Muscle layer of duodenum (tissue), 2 donors: ENCODE measurements around the gene SLC25A13.

Experiments
- H3K27ac ChIP-seq: one replicate; pipeline ENCODE4 v1.7.0; 2013; ENCODE audit warnings: mild to moderate bottlenecking, low read length
- H3K27me3 ChIP-seq: one replicate; pipeline ENCODE4 v1.7.0; 2013; ENCODE audit warnings: low read depth, mild to moderate bottlenecking, control low read depth, low read length
- H3K36me3 ChIP-seq, 2 donors: one replicate each; pipeline ENCODE4 v1.7.0; 2013; ENCODE audit warnings: low read length in 2 of 2, control low read depth in 1 of 2, mild to moderate bottlenecking in 1 of 2; ENCODE audit not compliant: insufficient read depth in 2 of 2, control insufficient read depth in 1 of 2
- H3K4me1 ChIP-seq, 2 donors: one replicate each; pipeline ENCODE4 v1.7.0; 2013; ENCODE audit warnings: low read length in 2 of 2, mild to moderate bottlenecking in 2 of 2, control low read depth in 1 of 2, moderate library complexity in 1 of 2; ENCODE audit not compliant: insufficient read depth in 2 of 2, control insufficient read depth in 1 of 2
- H3K4me3 ChIP-seq, 2 donors: one replicate each; pipeline ENCODE4 v1.7.0; 2013; ENCODE audit warnings: low read length in 2 of 2, low read depth in 1 of 2, mild to moderate bottlenecking in 1 of 2
- H3K9me3 ChIP-seq, 2 donors: one replicate each; pipeline ENCODE4 v1.7.0; 2013; ENCODE audit warnings: low read length in 2 of 2, control low read depth in 1 of 2, mild to moderate bottlenecking in 1 of 2; ENCODE audit not compliant: control insufficient read depth in 1 of 2
- donor health status: healthy.

SLC25A13 gene

GRCh38 chr7:96118449-96119001 lies 203.4 kb downstream of the SLC25A13 start:
- Histone ChIP-seq H3K4me1 (no peaks in the 10 kb centered on the region), H3K27ac (no peak overlapping the region), H3K36me3 (peaks cover 6 to 9% of the 10 kb centered on the region in 2 donors), H3K4me3 (no peak overlapping the region), H3K27me3 (no peaks in the 10 kb centered on the region), H3K9me3 (no peaks in the 10 kb centered on the region)

GRCh38 chr7:96116173-96116572 lies 205.7 kb downstream of the SLC25A13 start:
- H3K36me3 ChIP-seq = peaks cover 5 to 6% of the 10 kb centered on the region in 2 donors
- peaks cover 0 to 3% of the 10 kb centered on the region in 2 donors for H3K9me3 ChIP-seq
- no peaks in the 10 kb centered on the region for H3K27me3 ChIP-seq
- H3K27ac ChIP-seq = no peak overlapping the region
- H3K4me1 ChIP-seq = no peaks in the 10 kb centered on the region
- H3K4me3 ChIP-seq = no peak overlapping the region

DNA sequence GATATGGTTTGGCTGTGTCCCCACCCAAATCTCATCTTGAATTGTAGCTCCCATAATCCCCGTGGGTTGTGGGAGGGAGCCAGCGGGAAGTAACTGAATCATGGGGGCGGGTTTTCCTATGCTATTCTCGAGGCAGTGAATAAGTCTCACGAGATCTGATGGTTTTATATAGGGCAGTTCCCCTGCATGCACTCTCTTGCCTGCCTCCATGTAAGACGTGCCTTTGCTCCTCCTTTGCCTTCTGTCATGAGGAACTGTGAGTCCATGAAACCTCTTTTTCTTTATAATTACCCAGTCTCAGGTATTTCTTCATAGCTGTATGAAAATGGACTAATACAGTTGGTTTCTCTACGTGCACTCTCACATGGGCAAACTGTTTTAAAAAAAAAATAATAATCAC lies 207.7 kb downstream of the SLC25A13 start:
- Histone ChIP-seq H3K4me1 (no peaks in the 10 kb centered on the region), H3K9me3 (peaks cover 0 to 3% of the 10 kb centered on the region in 2 donors), H3K4me3 (no peak overlapping the region), H3K27me3 (no peaks in the 10 kb centered on the region), H3K27ac (no peak overlapping the region), H3K36me3 (no peaks in the 10 kb centered on the region)

- Histone ChIP-seq H3K4me3 (no peak overlapping the region), H3K27me3 (no peaks in the 10 kb centered on the region), H3K9me3 (peaks cover 0 to 3% of the 10 kb centered on the region in 2 donors), H3K4me1 (no peaks in the 10 kb centered on the region), H3K27ac (no peak overlapping the region), H3K36me3 (no peaks in the 10 kb centered on the region)
Observed at GRCh38 chr7:96111405-96111804, 210.5 kb downstream of the SLC25A13 start.

DNA sequence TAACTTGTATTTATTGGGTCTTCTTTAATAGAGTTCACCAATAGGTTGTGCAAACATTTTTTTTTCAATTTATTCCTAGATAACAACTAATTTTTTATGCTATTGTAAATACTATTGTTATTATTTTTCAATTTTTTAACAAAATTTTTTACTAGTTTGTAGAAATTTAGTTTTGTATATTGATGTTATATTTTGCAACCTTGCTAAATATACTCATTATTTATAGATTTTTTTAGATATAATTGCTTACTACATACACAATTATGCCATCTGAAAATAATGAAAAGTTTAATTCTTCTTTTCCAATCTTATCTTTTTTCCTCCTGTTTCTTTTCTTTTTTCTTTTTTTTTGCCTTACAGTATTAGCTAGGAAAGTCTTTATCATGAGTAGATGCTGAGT lies 216.9 kb downstream of the SLC25A13 start:
- H3K9me3 ChIP-seq = no peaks in the 10 kb centered on the region
- H3K27me3 ChIP-seq = no peaks in the 10 kb centered on the region
- no peaks in the 10 kb centered on the region for H3K4me1 ChIP-seq
- no peak overlapping the region for H3K27ac ChIP-seq
- H3K4me3 ChIP-seq = no peak overlapping the region
- H3K36me3 ChIP-seq = no peaks in the 10 kb centered on the region

DNA sequence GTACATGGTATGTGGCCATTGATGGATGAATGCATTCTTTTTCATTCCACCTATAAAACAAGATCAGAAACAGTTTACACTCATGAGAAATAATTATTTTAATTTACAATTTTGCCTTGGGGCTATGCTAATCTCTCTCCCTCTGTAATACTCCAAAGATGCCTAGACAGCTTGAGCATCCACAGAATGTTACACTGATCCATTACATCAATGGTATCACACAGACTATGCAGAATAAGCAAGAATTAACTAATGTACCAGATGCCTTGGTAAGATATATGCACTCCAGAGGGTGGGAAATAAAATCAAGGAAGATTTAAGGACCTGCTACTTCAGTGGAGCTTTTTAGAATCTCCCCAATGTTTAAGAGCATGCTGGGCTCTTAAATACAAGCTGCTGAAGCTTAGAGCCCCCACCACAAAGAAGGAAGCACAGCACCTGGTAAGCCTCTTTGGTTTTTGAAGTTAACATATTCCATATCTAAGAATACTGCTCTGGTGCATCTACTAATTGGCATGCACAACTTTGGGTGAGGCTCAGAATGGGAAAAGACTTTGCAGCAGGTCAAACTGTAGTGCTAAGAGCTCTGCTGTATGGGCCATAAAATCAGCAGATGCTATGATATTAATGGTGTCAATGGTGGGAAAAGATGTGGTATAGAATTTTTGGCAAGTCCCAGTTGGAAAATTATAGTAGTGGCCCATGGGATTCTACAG lies 219.6 kb downstream of the SLC25A13 start:
- no peak overlapping the region for H3K4me3 ChIP-seq
- no peak overlapping the region for H3K27ac ChIP-seq
- no peaks in the 10 kb centered on the region for H3K27me3 ChIP-seq
- H3K9me3 ChIP-seq = no peaks in the 10 kb centered on the region
- no peaks in the 10 kb centered on the region for H3K4me1 ChIP-seq
- no peaks in the 10 kb centered on the region for H3K36me3 ChIP-seq

- Histone ChIP-seq H3K27ac (no peak overlapping the region), H3K4me1 (no peaks in the 10 kb centered on the region), H3K27me3 (no peaks in the 10 kb centered on the region), H3K36me3 (no peaks in the 10 kb centered on the region), H3K9me3 (no peaks in the 10 kb centered on the region), H3K4me3 (no peak overlapping the region)
Observed at GRCh38 chr7:96100737-96101136, 221.2 kb downstream of the SLC25A13 start.

DNA sequence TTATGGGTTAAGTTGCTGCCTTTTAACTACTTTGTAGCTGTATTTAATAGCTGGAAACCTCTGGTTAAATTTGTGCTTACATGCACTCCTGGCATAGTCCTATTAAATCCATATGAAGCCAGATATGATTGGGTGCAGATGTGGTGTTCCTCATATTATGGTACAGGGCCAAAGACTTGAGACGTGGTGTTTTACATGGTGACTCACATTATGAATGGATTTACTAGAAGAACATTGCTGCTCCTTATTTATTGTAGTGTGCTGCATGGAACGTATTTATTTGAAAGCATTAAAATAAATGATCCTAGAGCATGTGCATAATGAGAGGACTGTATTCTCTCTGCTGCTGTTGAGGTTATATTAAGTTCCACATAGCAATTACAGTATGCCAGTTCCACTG lies 224.1 kb downstream of the SLC25A13 start:
- Histone ChIP-seq H3K4me3 (no peak overlapping the region), H3K27ac (no peak overlapping the region), H3K9me3 (no peaks in the 10 kb centered on the region), H3K4me1 (peaks cover 0 to 4% of the 10 kb centered on the region in 2 donors), H3K27me3 (no peaks in the 10 kb centered on the region), H3K36me3 (no peaks in the 10 kb centered on the region)

DNA sequence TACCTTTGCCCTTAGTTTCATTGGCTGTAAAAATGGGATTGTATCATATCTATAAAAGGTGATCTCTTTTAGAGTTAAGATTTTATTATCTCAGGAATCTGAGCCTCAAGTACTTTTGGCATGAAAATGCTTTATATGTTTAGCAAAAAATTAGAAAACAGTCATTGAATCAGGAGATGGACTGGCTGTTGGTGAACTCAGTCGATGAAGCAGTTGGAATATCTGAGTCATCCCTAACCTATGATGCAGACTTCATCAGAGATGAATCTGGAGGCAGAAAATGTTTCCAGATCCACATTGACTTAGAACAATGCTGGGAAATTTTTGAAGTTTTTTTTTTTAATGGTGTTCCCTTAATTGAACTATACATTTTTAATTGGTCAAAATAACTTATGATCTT lies 228.5 kb downstream of the SLC25A13 start:
- H3K4me1 ChIP-seq = peaks cover 0 to 4% of the 10 kb centered on the region in 2 donors
- peak overlapping the region; percentile 14 for H3K27ac ChIP-seq
- H3K27me3 ChIP-seq = no peaks in the 10 kb centered on the region
- no peaks in the 10 kb centered on the region for H3K9me3 ChIP-seq
- no peak overlapping the region for H3K4me3 ChIP-seq
- H3K36me3 ChIP-seq = no peaks in the 10 kb centered on the region

GRCh38 chr7:96090756-96091155 lies 231.1 kb downstream of the SLC25A13 start:
- Histone ChIP-seq H3K9me3 (no peaks in the 10 kb centered on the region), H3K36me3 (no peaks in the 10 kb centered on the region), H3K4me3 (no peak overlapping the region), H3K4me1 (peaks cover 0 to 4% of the 10 kb centered on the region in 2 donors), H3K27me3 (no peaks in the 10 kb centered on the region), H3K27ac (no peak overlapping the region)

- Histone ChIP-seq H3K27me3 (no peaks in the 10 kb centered on the region), H3K4me3 (no peak overlapping the region), H3K36me3 (no peaks in the 10 kb centered on the region), H3K9me3 (no peaks in the 10 kb centered on the region), H3K4me1 (peaks cover 0 to 4% of the 10 kb centered on the region in 2 donors), H3K27ac (no peak overlapping the region)
Observed at GRCh38 chr7:96089511-96089910, 232.4 kb downstream of the SLC25A13 start.

DNA sequence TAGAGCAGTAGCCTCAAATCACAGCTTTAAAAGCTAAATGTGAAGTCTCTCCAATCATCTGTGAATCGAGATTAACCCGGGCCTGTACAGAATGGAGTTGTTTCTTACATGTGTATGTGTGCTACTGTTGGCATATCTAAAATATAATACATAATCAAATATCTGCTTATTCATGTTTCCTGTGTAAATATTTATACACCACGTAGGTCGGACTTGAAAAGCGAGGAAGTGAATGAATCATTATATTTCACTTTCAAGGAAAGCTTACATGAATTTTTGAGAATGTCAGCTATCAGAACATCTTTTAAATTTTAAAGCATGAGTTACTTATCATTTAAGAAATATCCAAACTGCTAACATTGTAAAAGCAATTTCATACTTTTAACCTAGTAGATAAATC lies 233.3 kb downstream of the SLC25A13 start:
- no peaks in the 10 kb centered on the region for H3K9me3 ChIP-seq
- H3K4me3 ChIP-seq = no peak overlapping the region
- no peaks in the 10 kb centered on the region for H3K27me3 ChIP-seq
- peaks cover 0 to 2% of the 10 kb centered on the region in 2 donors for H3K4me1 ChIP-seq
- no peaks in the 10 kb centered on the region for H3K36me3 ChIP-seq
- H3K27ac ChIP-seq = no peak overlapping the region
